HEK293 (cell line): ENCODE data around the gene LRP1.

Experiments
- IKZF3 ChIP-seq: fragments of 450-650 bp; IDR thresholded peaks from 2 replicates; pipeline ENCODE4 v1.5.0; 2018; ENCODE audit warnings: missing biosample characterization, mild to moderate bottlenecking, missing genetic modification characterization, moderate library complexity
- KLF1 ChIP-seq: fragments of 450-650 bp; formaldehyde crosslinking; IDR thresholded peaks from 2 replicates; pipeline ENCODE4 v1.5.1; 2016; ENCODE audit warnings: missing biosample characterization, missing genetic modification characterization
- MZF1 ChIP-seq: fragments of 450-650 bp; formaldehyde crosslinking; IDR thresholded peaks from 2 replicates; pipeline ENCODE4 v1.5.1; 2017; ENCODE audit warnings: missing biosample characterization, missing genetic modification characterization, borderline replicate concordance
- ZNF202 ChIP-seq: fragments of 450-650 bp; formaldehyde crosslinking; IDR thresholded peaks from 2 replicates; pipeline ENCODE4 v1.5.1; 2016; ENCODE audit warnings: missing biosample characterization, missing genetic modification characterization, borderline replicate concordance
- ZNF214 ChIP-seq: fragments of 450-650 bp; formaldehyde crosslinking; IDR thresholded peaks from 2 replicates; pipeline ENCODE4 v1.5.1; 2017; ENCODE audit warnings: missing biosample characterization, mild to moderate bottlenecking, missing genetic modification characterization, borderline replicate concordance
- ZNF221 ChIP-seq: fragments of 450-650 bp; formaldehyde crosslinking; IDR thresholded peaks from 2 replicates; pipeline ENCODE4 v1.5.1; 2017; ENCODE audit warnings: missing biosample characterization, missing genetic modification characterization, borderline replicate concordance
- ZNF335 ChIP-seq: fragments of 450-650 bp; formaldehyde crosslinking; conservative IDR thresholded peaks from 2 replicates; pipeline ENCODE4 v1.5.1; 2016; ENCODE audit warnings: missing biosample characterization, missing genetic modification characterization
- ZNF350 ChIP-seq: fragments of 450-650 bp; formaldehyde crosslinking; IDR thresholded peaks from 2 replicates; pipeline ENCODE4 v1.5.0; 2017; ENCODE audit warnings: missing biosample characterization, mild to moderate bottlenecking, missing genetic modification characterization
- ZNF391 ChIP-seq: fragments of 450-650 bp; formaldehyde crosslinking; IDR thresholded peaks from 2 replicates; pipeline ENCODE4 v1.5.1; 2016; ENCODE audit warnings: low read depth, missing biosample characterization, missing genetic modification characterization, borderline replicate concordance
- ZNF404 ChIP-seq: fragments of 450-650 bp; formaldehyde crosslinking; IDR thresholded peaks from 2 replicates; pipeline ENCODE4 v1.5.1; 2017; ENCODE audit warnings: missing biosample characterization, missing genetic modification characterization
- ZNF544 ChIP-seq: fragments of 450-650 bp; formaldehyde crosslinking; IDR thresholded peaks from 2 replicates; pipeline ENCODE4 v1.5.0; 2017; ENCODE audit warnings: missing biosample characterization, missing genetic modification characterization
- ZNF558 ChIP-seq: fragments of 450-650 bp; formaldehyde crosslinking; IDR thresholded peaks from 2 replicates; pipeline ENCODE4 v1.5.1; 2016; ENCODE audit warnings: missing biosample characterization, missing genetic modification characterization
- ZNF600 ChIP-seq: fragments of 450-650 bp; formaldehyde crosslinking; IDR thresholded peaks from 2 replicates; pipeline ENCODE4 v1.5.1; 2016; ENCODE audit warnings: missing biosample characterization, missing genetic modification characterization
- ZNF626 ChIP-seq: fragments of 450-650 bp; sonication (Bioruptor Pico); formaldehyde crosslinking; IDR thresholded peaks from 2 replicates; pipeline ENCODE4 v1.5.1; 2018; ENCODE audit warnings: missing biosample characterization, missing genetic modification characterization, inconsistent platforms
- ZNF791 ChIP-seq: fragments of 450-650 bp; formaldehyde crosslinking; IDR thresholded peaks from 2 replicates; pipeline ENCODE4 v1.5.1; 2016; ENCODE audit warnings: missing biosample characterization, missing genetic modification characterization
- ZSCAN23 ChIP-seq: fragments of 450-650 bp; formaldehyde crosslinking; IDR thresholded peaks from 2 replicates; pipeline ENCODE4 v1.5.1; 2016; ENCODE audit warnings: missing biosample characterization, missing genetic modification characterization
- ZXDB ChIP-seq: fragments of 450-650 bp; formaldehyde crosslinking; IDR thresholded peaks from 2 replicates; pipeline ENCODE4 v1.5.1; 2016; ENCODE audit warnings: missing biosample characterization, missing genetic modification characterization
- TF ChIP-seq, protein P1 (sequence below): fragments of 450-650 bp; formaldehyde crosslinking; IDR thresholded peaks from 2 replicates; pipeline ENCODE4 v1.5.1; 2016; ENCODE audit warnings: missing biosample characterization, missing genetic modification characterization
- TF ChIP-seq, protein P2 (sequence below): fragments of 450-650 bp; formaldehyde crosslinking; IDR thresholded peaks from 2 replicates; pipeline ENCODE4 v1.5.1; 2016; ENCODE audit warnings: missing biosample characterization, missing genetic modification characterization, borderline replicate concordance
- TF ChIP-seq, protein P3 (sequence below): fragments of 450-650 bp; formaldehyde crosslinking; IDR thresholded peaks from 2 replicates; pipeline ENCODE4 v1.5.1; 2016; ENCODE audit warnings: missing biosample characterization, missing genetic modification characterization
- TF ChIP-seq, protein P4 (sequence below): fragments of 450-650 bp; formaldehyde crosslinking; IDR thresholded peaks from 2 replicates; pipeline ENCODE4 v1.5.1; 2016; ENCODE audit warnings: missing biosample characterization, missing genetic modification characterization
- TF ChIP-seq, protein P5 (sequence below): fragments of 450-650 bp; formaldehyde crosslinking; IDR thresholded peaks from 2 replicates; pipeline ENCODE4 v1.5.1; 2016; ENCODE audit warnings: missing biosample characterization, missing genetic modification characterization
- TF ChIP-seq, protein P6 (sequence below): IDR thresholded peaks from 2 replicates; pipeline ENCODE4 v1.6.1; 2011; ENCODE audit warnings: mild to moderate bottlenecking, low read depth, low read length, borderline replicate concordance

Gene LRP1

DNA sequence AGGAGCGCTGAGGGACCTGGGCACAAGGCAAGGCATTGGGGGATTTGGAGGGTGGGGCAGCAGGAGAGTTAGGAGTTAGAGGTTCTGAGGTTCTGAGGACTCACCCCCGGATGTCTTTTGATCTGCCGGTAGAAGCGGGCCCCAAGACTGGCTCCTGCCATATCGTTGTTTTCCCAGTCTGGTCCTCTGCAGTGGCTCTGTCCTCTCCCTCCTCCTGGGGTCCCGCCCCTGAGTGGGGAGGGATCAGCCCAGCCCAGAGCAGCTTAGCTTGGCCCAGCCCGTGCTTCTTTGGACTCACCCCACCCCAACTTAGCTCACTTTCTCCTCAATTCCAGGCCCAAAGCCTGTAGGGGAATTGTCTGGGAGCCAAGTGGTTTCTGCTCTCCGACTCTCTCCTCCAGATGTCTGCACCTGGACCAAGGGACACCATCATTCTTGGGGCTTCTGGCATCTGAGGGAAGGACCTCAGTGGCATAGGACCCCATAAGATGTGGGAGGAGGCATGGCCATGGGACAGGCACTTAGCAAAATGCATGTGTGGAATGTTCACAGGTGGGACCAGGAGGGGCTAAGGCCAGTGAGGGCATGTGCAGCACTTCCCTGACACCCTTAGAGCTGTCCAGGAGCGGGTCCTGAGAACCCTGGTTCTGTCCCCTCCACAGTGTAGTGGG is 108.8 kb downstream of the LRP1 start (continued):
- TF ChIP-seq, protein P1, sequence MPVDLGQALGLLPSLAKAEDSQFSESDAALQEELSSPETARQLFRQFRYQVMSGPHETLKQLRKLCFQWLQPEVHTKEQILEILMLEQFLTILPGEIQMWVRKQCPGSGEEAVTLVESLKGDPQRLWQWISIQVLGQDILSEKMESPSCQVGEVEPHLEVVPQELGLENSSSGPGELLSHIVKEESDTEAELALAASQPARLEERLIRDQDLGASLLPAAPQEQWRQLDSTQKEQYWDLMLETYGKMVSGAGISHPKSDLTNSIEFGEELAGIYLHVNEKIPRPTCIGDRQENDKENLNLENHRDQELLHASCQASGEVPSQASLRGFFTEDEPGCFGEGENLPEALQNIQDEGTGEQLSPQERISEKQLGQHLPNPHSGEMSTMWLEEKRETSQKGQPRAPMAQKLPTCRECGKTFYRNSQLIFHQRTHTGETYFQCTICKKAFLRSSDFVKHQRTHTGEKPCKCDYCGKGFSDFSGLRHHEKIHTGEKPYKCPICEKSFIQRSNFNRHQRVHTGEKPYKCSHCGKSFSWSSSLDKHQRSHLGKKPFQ (tag by site-specific recombination) = no peak
- peak; percentile 55 for TF ChIP-seq ZNF600 (tag by site-specific recombination)
- TF ChIP-seq ZNF558 (tag by site-specific recombination) = no peak
- TF ChIP-seq, protein P2, sequence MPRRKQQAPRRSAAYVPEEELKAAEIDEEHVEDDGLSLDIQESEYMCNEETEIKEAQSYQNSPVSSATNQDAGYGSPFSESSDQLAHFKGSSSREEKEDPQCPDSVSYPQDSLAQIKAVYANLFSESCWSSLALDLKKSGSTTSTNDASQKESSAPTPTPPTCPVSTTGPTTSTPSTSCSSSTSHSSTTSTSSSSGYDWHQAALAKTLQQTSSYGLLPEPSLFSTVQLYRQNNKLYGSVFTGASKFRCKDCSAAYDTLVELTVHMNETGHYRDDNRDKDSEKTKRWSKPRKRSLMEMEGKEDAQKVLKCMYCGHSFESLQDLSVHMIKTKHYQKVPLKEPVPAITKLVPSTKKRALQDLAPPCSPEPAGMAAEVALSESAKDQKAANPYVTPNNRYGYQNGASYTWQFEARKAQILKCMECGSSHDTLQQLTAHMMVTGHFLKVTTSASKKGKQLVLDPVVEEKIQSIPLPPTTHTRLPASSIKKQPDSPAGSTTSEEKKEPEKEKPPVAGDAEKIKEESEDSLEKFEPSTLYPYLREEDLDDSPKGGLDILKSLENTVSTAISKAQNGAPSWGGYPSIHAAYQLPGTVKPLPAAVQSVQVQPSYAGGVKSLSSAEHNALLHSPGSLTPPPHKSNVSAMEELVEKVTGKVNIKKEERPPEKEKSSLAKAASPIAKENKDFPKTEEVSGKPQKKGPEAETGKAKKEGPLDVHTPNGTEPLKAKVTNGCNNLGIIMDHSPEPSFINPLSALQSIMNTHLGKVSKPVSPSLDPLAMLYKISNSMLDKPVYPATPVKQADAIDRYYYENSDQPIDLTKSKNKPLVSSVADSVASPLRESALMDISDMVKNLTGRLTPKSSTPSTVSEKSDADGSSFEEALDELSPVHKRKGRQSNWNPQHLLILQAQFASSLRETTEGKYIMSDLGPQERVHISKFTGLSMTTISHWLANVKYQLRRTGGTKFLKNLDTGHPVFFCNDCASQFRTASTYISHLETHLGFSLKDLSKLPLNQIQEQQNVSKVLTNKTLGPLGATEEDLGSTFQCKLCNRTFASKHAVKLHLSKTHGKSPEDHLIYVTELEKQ (tag by site-specific recombination) = no peak
- TF ChIP-seq ZNF221 (tag by site-specific recombination) = no peak
- TF ChIP-seq ZNF202 = no peak
- TF ChIP-seq ZNF335 = peak; percentile 79
- no peak for TF ChIP-seq ZNF544 (tag by site-specific recombination)
- no peak for TF ChIP-seq ZSCAN23 (tag by site-specific recombination)
- TF ChIP-seq ZXDB (tag by site-specific recombination) = no peak
- TF ChIP-seq ZNF626 = no peak
- TF ChIP-seq, protein P3, sequence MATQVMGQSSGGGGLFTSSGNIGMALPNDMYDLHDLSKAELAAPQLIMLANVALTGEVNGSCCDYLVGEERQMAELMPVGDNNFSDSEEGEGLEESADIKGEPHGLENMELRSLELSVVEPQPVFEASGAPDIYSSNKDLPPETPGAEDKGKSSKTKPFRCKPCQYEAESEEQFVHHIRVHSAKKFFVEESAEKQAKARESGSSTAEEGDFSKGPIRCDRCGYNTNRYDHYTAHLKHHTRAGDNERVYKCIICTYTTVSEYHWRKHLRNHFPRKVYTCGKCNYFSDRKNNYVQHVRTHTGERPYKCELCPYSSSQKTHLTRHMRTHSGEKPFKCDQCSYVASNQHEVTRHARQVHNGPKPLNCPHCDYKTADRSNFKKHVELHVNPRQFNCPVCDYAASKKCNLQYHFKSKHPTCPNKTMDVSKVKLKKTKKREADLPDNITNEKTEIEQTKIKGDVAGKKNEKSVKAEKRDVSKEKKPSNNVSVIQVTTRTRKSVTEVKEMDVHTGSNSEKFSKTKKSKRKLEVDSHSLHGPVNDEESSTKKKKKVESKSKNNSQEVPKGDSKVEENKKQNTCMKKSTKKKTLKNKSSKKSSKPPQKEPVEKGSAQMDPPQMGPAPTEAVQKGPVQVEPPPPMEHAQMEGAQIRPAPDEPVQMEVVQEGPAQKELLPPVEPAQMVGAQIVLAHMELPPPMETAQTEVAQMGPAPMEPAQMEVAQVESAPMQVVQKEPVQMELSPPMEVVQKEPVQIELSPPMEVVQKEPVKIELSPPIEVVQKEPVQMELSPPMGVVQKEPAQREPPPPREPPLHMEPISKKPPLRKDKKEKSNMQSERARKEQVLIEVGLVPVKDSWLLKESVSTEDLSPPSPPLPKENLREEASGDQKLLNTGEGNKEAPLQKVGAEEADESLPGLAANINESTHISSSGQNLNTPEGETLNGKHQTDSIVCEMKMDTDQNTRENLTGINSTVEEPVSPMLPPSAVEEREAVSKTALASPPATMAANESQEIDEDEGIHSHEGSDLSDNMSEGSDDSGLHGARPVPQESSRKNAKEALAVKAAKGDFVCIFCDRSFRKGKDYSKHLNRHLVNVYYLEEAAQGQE (tag by site-specific recombination) = peak; percentile 72
- no peak for TF ChIP-seq ZNF391 (tag by site-specific recombination)
- no peak for TF ChIP-seq ZNF404 (tag by site-specific recombination)
- peak; percentile 80 for TF ChIP-seq KLF1 (tag by site-specific recombination)
- TF ChIP-seq ZNF791 (tag by site-specific recombination) = no peak
- TF ChIP-seq ZNF214 = no peak
- TF ChIP-seq IKZF3 (tag by site-specific recombination) = no peak
- TF ChIP-seq, protein P4, sequence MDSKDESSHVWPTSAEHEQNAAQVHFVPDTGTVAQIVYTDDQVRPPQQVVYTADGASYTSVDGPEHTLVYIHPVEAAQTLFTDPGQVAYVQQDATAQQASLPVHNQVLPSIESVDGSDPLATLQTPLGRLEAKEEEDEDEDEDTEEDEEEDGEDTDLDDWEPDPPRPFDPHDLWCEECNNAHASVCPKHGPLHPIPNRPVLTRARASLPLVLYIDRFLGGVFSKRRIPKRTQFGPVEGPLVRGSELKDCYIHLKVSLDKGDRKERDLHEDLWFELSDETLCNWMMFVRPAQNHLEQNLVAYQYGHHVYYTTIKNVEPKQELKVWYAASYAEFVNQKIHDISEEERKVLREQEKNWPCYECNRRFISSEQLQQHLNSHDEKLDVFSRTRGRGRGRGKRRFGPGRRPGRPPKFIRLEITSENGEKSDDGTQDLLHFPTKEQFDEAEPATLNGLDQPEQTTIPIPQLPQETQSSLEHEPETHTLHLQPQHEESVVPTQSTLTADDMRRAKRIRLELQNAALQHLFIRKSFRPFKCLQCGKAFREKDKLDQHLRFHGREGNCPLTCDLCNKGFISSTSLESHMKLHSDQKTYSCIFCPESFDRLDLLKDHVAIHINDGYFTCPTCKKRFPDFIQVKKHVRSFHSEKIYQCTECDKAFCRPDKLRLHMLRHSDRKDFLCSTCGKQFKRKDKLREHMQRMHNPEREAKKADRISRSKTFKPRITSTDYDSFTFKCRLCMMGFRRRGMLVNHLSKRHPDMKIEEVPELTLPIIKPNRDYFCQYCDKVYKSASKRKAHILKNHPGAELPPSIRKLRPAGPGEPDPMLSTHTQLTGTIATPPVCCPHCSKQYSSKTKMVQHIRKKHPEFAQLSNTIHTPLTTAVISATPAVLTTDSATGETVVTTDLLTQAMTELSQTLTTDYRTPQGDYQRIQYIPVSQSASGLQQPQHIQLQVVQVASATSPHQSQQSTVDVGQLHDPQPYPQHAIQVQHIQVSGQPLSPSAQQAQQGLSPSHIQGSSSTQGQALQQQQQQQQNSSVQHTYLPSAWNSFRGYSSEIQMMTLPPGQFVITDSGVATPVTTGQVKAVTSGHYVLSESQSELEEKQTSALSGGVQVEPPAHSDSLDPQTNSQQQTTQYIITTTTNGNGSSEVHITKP (tag by site-specific recombination) = 0 out of 2 replicates have a peak, but pooled peaks have one; percentile 27
- TF ChIP-seq, protein P5, sequence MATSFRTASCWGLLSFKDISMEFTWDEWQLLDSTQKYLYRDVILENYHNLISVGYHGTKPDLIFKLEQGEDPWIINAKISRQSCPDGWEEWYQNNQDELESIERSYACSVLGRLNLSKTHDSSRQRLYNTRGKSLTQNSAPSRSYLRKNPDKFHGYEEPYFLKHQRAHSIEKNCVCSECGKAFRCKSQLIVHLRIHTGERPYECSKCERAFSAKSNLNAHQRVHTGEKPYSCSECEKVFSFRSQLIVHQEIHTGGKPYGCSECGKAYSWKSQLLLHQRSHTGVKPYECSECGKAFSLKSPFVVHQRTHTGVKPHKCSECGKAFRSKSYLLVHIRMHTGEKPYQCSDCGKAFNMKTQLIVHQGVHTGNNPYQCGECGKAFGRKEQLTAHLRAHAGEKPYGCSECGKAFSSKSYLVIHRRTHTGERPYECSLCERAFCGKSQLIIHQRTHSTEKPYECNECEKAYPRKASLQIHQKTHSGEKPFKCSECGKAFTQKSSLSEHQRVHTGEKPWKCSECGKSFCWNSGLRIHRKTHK (tag by site-specific recombination) = no peak
- no peak for TF ChIP-seq ZNF350 (tag by site-specific recombination)
- TF ChIP-seq, protein P6, sequence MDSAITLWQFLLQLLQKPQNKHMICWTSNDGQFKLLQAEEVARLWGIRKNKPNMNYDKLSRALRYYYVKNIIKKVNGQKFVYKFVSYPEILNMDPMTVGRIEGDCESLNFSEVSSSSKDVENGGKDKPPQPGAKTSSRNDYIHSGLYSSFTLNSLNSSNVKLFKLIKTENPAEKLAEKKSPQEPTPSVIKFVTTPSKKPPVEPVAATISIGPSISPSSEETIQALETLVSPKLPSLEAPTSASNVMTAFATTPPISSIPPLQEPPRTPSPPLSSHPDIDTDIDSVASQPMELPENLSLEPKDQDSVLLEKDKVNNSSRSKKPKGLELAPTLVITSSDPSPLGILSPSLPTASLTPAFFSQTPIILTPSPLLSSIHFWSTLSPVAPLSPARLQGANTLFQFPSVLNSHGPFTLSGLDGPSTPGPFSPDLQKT = no peak
- TF ChIP-seq MZF1 = no peak
